GM19328 (cell line): ENCODE measurements around the gene SEMA5A.

Experiments used
- ATAC-seq: cut with Tn5 transposase; IDR thresholded peaks from one replicate; pipeline ENCODE4 v1.9.1; 2021; ENCODE audit warnings: mild to moderate bottlenecking, moderate library complexity; ENCODE audit not compliant: unreplicated experiment

SEMA5A gene, protein sequence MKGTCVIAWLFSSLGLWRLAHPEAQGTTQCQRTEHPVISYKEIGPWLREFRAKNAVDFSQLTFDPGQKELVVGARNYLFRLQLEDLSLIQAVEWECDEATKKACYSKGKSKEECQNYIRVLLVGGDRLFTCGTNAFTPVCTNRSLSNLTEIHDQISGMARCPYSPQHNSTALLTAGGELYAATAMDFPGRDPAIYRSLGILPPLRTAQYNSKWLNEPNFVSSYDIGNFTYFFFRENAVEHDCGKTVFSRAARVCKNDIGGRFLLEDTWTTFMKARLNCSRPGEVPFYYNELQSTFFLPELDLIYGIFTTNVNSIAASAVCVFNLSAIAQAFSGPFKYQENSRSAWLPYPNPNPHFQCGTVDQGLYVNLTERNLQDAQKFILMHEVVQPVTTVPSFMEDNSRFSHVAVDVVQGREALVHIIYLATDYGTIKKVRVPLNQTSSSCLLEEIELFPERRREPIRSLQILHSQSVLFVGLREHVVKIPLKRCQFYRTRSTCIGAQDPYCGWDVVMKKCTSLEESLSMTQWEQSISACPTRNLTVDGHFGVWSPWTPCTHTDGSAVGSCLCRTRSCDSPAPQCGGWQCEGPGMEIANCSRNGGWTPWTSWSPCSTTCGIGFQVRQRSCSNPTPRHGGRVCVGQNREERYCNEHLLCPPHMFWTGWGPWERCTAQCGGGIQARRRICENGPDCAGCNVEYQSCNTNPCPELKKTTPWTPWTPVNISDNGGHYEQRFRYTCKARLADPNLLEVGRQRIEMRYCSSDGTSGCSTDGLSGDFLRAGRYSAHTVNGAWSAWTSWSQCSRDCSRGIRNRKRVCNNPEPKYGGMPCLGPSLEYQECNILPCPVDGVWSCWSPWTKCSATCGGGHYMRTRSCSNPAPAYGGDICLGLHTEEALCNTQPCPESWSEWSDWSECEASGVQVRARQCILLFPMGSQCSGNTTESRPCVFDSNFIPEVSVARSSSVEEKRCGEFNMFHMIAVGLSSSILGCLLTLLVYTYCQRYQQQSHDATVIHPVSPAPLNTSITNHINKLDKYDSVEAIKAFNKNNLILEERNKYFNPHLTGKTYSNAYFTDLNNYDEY

GRCh38 chr5:9545992-9546851, at the start of gene SEMA5A:
Gene SEMA5A, minus strand, starts transcription at chr5:9546075. Its CDS starts 166,129 bp downstream, at chr5:9379946.
- ATAC-seq = no peak

DNA sequence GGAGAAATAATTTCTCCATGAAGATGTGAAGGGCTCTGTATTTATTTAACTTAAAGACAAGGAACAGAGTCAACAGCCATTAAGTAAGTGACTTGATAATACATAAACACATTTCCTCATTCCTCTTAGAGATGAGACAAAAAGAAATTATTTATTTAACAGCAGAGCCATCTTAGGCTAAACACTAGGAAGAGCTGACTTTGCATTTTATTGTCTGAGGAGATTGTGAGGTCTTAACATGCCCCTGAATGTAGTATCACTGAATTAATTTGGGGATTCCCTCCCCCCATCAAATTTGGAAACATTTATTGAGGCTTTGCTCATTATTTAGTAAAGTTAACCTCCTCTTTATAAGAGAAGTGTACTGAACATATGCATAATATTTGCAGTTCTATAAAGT, 49.0 kb upstream of the SEMA5A start:
- ATAC-seq = no peak

DNA sequence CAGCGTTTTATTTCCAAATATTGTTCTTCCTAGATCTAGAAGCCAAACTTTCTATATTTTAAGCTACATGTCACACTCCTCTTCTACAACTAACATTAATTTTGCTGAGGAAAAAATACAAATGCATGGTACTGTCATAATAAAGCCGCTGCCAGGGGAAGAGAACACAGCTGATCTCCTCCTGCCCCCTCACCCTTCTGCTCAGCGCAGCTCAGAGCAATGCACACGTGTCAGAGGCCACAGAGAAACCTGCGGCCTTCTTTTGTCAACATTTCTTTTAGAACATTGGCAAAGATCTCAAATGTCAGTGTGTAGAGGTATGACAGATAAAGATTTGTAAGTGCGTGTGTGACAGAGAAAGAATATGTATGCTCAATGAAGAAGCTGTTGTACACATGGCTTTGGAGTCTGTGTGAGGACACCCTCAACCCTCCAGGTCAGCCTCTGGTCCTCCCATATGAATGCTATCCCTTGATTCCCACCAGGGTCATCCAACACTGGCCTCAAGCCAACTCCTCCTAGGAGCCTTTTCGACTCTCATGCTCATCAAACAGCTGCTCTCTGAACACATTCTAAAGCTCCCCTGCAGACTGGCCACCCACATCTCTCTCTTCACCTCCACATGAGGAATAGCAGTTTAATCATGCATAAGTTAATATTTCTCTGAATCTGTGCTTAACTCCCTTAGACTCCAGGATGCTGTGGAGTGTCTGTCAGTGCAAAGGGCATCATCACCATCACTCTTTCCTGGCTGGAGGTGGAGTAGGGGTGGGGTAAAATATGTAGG, 43.4 kb upstream of the SEMA5A start:
- no peak for ATAC-seq

GRCh38 chr5:9588254-9588653, 42.4 kb upstream of the SEMA5A start:
- no peak for ATAC-seq

GRCh38 chr5:9587135-9587534, 41.3 kb upstream of the SEMA5A start:
- no peak for ATAC-seq

DNA sequence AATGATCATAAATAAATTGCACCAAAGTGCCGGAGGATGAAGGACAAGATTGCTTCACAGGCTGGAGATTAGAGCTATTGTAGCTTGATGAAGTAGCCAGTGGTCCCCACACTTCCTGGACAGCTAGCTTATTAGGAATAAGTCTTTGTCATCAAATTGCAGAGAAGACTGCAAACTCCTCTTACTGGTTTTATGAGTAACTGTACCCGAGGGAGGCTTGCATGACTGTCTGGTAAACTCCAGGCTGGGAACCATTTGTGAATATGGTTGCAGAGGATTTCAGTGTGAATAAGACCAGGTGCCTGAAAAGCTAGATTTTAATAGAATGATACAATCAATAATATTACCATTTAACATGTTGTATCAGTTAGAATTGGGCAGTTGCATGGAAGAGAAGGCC, 36.5 kb upstream of the SEMA5A start:
- no peak for ATAC-seq

DNA sequence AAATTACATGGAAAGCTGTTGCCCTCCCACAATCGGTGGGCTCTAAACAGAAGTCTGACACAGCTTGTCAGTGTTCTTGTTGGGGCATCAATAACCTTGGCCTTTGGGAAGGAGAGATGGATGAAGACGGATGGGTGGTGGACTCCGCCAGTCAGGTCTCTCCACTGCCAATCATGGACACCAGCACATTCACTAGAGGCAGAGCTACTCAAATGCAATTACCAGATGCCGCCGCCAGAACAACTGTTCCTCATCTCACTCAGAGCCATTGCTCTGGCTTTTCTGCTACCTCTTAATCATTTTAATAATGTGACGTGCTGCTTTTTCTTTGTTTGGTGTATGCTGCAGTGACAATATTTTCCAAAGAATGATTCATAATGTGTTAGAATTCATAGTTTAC, 27.9 kb upstream of the SEMA5A start:
- ATAC-seq = no peak

- no peak for ATAC-seq
Measured at GRCh38 chr5:9572246-9572645, 26.4 kb upstream of the SEMA5A start.

- no peak for ATAC-seq
Measured at GRCh38 chr5:9570876-9571275, 25.0 kb upstream of the SEMA5A start.

- no peak for ATAC-seq
Measured at GRCh38 chr5:9567039-9567438, 21.2 kb upstream of the SEMA5A start.

GRCh38 chr5:9564752-9565151, 18.9 kb upstream of the SEMA5A start:
- no peak for ATAC-seq

GRCh38 chr5:9562141-9562540, 16.3 kb upstream of the SEMA5A start:
- no peak for ATAC-seq

DNA sequence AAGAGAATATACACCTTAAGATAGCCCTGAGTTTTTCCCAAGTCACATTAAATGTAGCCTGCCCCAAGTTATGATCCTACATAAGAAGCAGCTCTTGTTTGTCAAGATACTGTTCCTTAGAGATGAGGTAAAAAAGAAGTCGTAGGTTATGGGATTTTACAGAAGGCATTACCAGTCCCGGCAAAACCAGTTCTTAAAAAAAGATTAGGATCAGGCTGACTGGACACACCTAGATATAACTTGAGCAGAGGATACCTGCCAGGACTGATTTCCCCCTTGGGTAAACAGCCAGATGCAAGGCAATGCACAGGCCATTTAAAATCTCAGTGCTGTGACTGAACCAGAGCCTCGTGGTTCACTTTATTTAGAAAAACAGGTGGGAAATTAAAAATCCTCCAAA, 14.1 kb upstream of the SEMA5A start:
- no peak for ATAC-seq

DNA sequence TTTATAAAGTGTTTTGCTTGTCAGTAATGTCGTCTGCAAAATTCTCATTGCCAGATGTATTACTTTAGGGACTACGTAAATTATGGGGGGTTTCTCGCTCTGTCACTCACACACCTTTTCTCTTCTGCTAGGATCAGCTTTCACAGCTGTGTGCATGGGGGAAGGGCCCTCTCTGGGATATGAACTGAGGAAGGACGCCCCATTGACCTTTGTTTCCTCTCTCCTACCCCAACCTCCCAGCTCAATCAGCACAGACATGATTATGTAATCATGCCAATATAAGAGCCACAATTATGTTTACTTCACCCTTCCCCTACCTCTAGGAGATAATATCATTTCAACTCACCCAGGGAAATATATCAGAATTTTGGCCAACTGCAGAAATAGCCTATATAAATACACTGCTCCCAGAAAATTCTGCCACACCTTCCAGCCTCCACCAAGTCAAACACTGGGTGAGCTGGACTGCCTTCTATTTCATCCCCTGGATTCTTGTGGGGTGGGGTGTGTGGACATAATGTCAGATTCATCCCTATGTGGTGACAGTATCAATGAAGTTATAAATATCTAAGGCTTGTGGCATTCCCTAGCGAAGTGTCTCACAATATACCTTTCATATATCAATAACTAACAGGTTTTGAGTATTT, 12.6 kb upstream of the SEMA5A start:
- no peak for ATAC-seq

DNA sequence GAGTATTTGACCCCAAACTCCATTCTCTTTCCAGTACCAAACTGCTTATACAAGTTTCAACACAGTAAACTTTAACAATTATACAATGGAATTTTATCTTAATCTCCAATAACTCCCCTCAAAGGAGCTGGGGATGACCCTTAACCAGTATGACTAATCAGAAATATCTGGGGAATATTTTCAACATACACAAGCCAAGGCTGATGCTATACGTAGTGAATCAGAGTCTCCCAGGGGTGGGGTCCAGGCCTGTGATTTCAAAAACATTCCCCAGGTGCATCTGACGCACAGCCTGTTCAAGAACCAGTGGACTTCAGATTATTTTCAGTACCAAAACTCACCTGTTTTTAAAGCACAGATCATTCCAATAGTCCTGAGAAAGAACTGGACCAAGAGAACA, 11.8 kb upstream of the SEMA5A start:
- ATAC-seq = no peak

DNA sequence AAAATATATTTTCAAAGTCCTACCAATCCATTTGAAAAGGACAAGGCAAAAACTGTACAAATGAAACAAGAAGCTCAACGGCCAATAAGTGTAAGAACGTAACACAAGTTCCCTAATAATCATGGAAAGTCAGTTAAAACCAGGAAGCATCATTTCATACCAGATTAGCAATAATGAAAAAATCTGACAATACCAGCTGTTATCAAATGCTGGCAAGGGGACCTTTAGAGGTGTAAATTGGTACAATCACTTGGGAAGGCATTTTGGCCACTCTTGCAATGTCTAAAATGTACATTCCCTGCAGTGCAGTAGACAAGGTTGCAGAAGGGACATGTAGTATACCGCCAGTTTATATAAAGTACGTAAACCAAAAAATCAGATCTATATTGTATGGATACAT, 10.1 kb upstream of the SEMA5A start:
- no peak for ATAC-seq

DNA sequence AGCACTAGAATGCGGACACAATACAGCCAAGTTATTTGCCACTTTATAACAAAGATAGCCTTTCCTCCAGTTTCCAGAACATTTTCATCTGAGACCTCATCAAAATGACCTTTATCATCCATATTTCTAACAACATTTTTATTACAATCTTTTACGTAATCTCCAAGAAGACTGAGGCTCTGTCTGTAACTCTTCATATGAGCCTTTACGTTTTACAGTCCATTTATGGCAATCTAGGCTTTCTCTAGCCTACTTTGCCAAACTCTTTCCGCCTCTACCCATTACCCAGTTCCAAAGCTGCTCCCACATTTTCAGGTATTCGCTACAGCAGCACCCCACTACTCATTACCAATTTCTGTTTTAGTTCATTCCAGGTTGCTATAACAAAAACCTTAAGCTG, 8.2 kb upstream of the SEMA5A start:
- no peak for ATAC-seq

DNA sequence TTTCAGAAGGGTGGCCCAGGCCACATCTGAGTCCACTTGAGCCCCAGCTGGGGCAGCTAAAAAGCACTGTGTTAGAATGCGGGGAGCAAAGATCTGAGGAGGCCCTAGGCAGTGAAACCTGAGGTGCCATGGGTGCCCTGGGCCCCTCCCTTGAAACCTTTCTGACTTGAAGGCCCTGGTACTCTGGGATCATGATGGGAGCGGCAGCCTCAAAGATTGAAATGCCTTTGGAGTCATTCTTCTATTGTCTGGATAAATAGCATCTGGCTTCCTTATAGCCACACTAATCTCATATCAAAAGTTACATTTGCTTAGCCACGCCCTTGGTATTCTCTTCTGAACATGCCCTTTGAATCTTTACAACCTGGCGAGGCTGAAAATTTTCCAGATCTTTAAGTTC, 7.7 kb upstream of the SEMA5A start:
- no peak for ATAC-seq
